H1 (cell line): ENCODE results near the gene PAFAH1B1. TPM values are rescaled to one million over a fixed set of nuclear protein-coding genes. Genes with fewer than 3 reads are reported as not detected.
A peak's percentile ranks its signal among the peaks of the same experiment; 100 is the strongest.

Source experiments
- CTCF ChIA-PET: fragments of 300-600 bp; sonication (Branson Sonifier 250); formaldehyde crosslinking; loops from one replicate; lab custom pipeline; 2021; ENCODE audit not compliant: partially characterized antibody; lab: Charles Lee
- POLR2A ChIA-PET: fragments of 300-600 bp; sonication (Branson Sonifier 250); formaldehyde crosslinking; loops from one replicate; lab custom pipeline; 2021; ENCODE audit warnings: inconsistent platforms; ENCODE audit not compliant: partially characterized antibody; lab: Charles Lee
- DNase-seq, 2 experiments: peaks; one replicate each; pipeline versions ENCODE4 v3.0.0 to v3.0.0-alpha.2; 2010 to 2022; ENCODE audit warnings: low spot score in 2 of 2, low read depth in 1 of 2, mixed read lengths in 1 of 2
- FAIRE-seq: peaks from 2 replicates; lab custom pipeline; 2011; peaks lifted over from hg19 to GRCh38; lab: Jason Lieb, UNC
- H2AFZ ChIP-seq: 2 replicates; pipeline ENCODE4 v1.8.1; 2012; ENCODE audit warnings: low read length, inconsistent platforms
- H2AK5ac ChIP-seq: 2 replicates; pipeline ENCODE4 v1.6.1; 2013; ENCODE audit warnings: low read depth, low read length
- H2BK120ac ChIP-seq: replicated peaks from 2 replicates; pipeline ENCODE3; 2013; ENCODE audit warnings: low read depth, low read length, inconsistent platforms
- H2BK12ac ChIP-seq: 2 replicates; pipeline ENCODE4 v1.6.1; 2013; ENCODE audit warnings: low read depth, low read length
- H2BK15ac ChIP-seq: 2 replicates; pipeline ENCODE4 v1.6.1; 2013; ENCODE audit warnings: low read length
- H2BK20ac ChIP-seq: 2 replicates; pipeline ENCODE4 v1.6.1; 2013; ENCODE audit warnings: low read length
- H2BK5ac ChIP-seq: 2 replicates; pipeline ENCODE4 v1.6.1; 2013; ENCODE audit warnings: low read depth, low read length
- H3K14ac ChIP-seq: 2 replicates; pipeline ENCODE4 v1.6.1; 2013; ENCODE audit warnings: inconsistent platforms; ENCODE audit not compliant: insufficient read length
- H3K18ac ChIP-seq: 2 replicates; pipeline ENCODE4 v1.6.1; 2013; ENCODE audit warnings: low read length; ENCODE audit errors: extremely low read depth
- H3K23ac ChIP-seq: 2 replicates; pipeline ENCODE4 v1.6.1; 2013; ENCODE audit warnings: inconsistent platforms; ENCODE audit not compliant: insufficient read length
- H3K23me2 ChIP-seq: 2 replicates; pipeline ENCODE4 v1.6.1; 2013; ENCODE audit warnings: low read depth, low read length
- H3K27ac ChIP-seq: 2 replicates; pipeline ENCODE4 v1.6.1; 2011; ENCODE audit warnings: low read depth, low read length, inconsistent platforms
- H3K27me3 ChIP-seq, 4 experiments: replicated peaks in 1 of 4; 1 replicate in 1 of 4; 2 replicates in 3 of 4; pipeline versions ENCODE4 v1.6.1 to v1.8.1; 2011 to 2013; ENCODE audit warnings: low read length in 3 of 4, mild to moderate bottlenecking in 3 of 4, inconsistent platforms in 2 of 4, mixed read lengths in 2 of 4, moderate library complexity in 1 of 4; ENCODE audit not compliant: control insufficient read depth in 3 of 4, insufficient read depth in 3 of 4; ENCODE audit errors: extremely low read depth in 1 of 4
- H3K36me3 ChIP-seq, 4 experiments: 2 replicates each; pipeline versions ENCODE4 v1.6.1 to v1.8.1; 2011 to 2013; ENCODE audit warnings: mild to moderate bottlenecking in 4 of 4, low read length in 3 of 4, moderate library complexity in 2 of 4, control low read depth in 1 of 4, inconsistent platforms in 1 of 4; ENCODE audit not compliant: insufficient read depth in 4 of 4, control insufficient read depth in 2 of 4
- H3K4ac ChIP-seq: replicated peaks from 2 replicates; pipeline ENCODE3; 2013; ENCODE audit warnings: low read length, low read depth, mixed read lengths, inconsistent platforms; ENCODE audit not compliant: insufficient read length
- H3K4me1 ChIP-seq, 4 experiments: replicated peaks in 1 of 4; 1 replicate in 1 of 4; 2 replicates in 3 of 4; pipeline versions ENCODE4 v1.6.1 to v1.8.1; 2011 to 2013; ENCODE audit warnings: low read length in 3 of 4, inconsistent platforms in 2 of 4, mixed read lengths in 1 of 4; ENCODE audit not compliant: insufficient read depth in 4 of 4, control insufficient read depth in 3 of 4
- H3K4me2 ChIP-seq, 2 experiments: 2 replicates each; pipeline versions ENCODE4 v1.6.1 to v1.8.1; 2011 to 2013; ENCODE audit warnings: low read depth in 2 of 2, low read length in 2 of 2, control low read depth in 1 of 2, inconsistent platforms in 1 of 2, mild to moderate bottlenecking in 1 of 2; ENCODE audit not compliant: insufficient read depth in 1 of 2
- H3K4me3 ChIP-seq, 4 experiments: fragments of 200-600, 300-600 bp in 1 of 4; sonication (generic), shearing (Covaris generic), sonication (Bioruptor Twin) in 1 of 4; 2 replicates each; pipeline versions ENCODE4 v1.5.1 to v1.8.1; 2011 to 2016; ENCODE audit warnings: low read length in 4 of 4, low read depth in 3 of 4, control low read depth in 2 of 4, inconsistent platforms in 2 of 4, mild to moderate bottlenecking in 2 of 4, mixed read lengths in 1 of 4, moderate library complexity in 1 of 4; ENCODE audit not compliant: insufficient read depth in 2 of 4; ENCODE audit errors: extremely low read depth in 1 of 4
- H3K56ac ChIP-seq: replicated peaks from 2 replicates; pipeline ENCODE3; 2013; ENCODE audit warnings: low read depth, mild to moderate bottlenecking, mixed read lengths, low read length, inconsistent platforms; ENCODE audit not compliant: insufficient read length
- H3K79me1 ChIP-seq: 2 replicates; pipeline ENCODE4 v1.6.1; 2013; ENCODE audit warnings: low read depth, low read length, control low read depth
- H3K79me2 ChIP-seq, 2 experiments: 2 replicates each; pipeline versions ENCODE4 v1.6.1 to v1.8.1; 2012 to 2013; ENCODE audit warnings: low read length in 2 of 2, mild to moderate bottlenecking in 2 of 2, inconsistent platforms in 1 of 2; ENCODE audit not compliant: insufficient read depth in 2 of 2, control insufficient read depth in 1 of 2
- H3K9ac ChIP-seq, 4 experiments: replicated peaks in 1 of 4; 1 replicate in 1 of 4; 2 replicates in 3 of 4; pipeline versions ENCODE4 v1.6.1 to v1.8.1; 2011 to 2013; ENCODE audit warnings: low read depth in 3 of 4, low read length in 3 of 4, control low read depth in 2 of 4, mild to moderate bottlenecking in 2 of 4, moderate library complexity in 2 of 4, inconsistent platforms in 1 of 4; ENCODE audit errors: extremely low read depth in 1 of 4
- H3K9me3 ChIP-seq, 2 experiments: 2 replicates each; pipeline versions ENCODE4 v1.6.1 to v1.8.1; 2012 to 2013; ENCODE audit warnings: mild to moderate bottlenecking in 2 of 2, moderate library complexity in 2 of 2, control low read depth in 1 of 2, inconsistent platforms in 1 of 2, low read depth in 1 of 2, low read length in 1 of 2, mixed read lengths in 1 of 2; ENCODE audit not compliant: insufficient read depth in 2 of 2
- H4K20me1 ChIP-seq, 2 experiments: replicated peaks in 1 of 2; 2 replicates each; pipeline versions ENCODE3 to v1.8.1; 2011 to 2013; ENCODE audit warnings: inconsistent platforms in 2 of 2, low read length in 2 of 2, mild to moderate bottlenecking in 1 of 2; ENCODE audit not compliant: insufficient read depth in 2 of 2, control insufficient read depth in 1 of 2
- H4K5ac ChIP-seq: 2 replicates; pipeline ENCODE4 v1.6.1; 2013; ENCODE audit warnings: low read length, low read depth, mixed read lengths, inconsistent platforms; ENCODE audit not compliant: insufficient read length
- H4K8ac ChIP-seq: 2 replicates; pipeline ENCODE4 v1.8.0; 2013; ENCODE audit warnings: mild to moderate bottlenecking, moderate library complexity, low read length, inconsistent platforms; ENCODE audit not compliant: insufficient read depth; ENCODE audit errors: extremely low read depth
- H4K91ac ChIP-seq: replicated peaks from 2 replicates; pipeline ENCODE3; 2013; ENCODE audit warnings: low read length, mixed read lengths, inconsistent platforms; ENCODE audit not compliant: insufficient read length
- CTBP2 ChIP-seq: IDR thresholded peaks from 2 replicates; pipeline ENCODE4 v1.7.0; 2011; ENCODE audit warnings: borderline replicate concordance, mild to moderate bottlenecking, moderate library complexity, mixed read lengths, low read length; ENCODE audit not compliant: insufficient read depth, insufficient read length
- KDM4A ChIP-seq: IDR thresholded peaks from one replicate; pipeline ENCODE4 v1.7.1; 2012; ENCODE audit warnings: low read depth, mild to moderate bottlenecking, moderate library complexity, low read length, inconsistent platforms; ENCODE audit not compliant: severe bottlenecking
- NRF1 ChIP-seq: IDR thresholded peaks from 2 replicates; pipeline ENCODE4 v1.6.1; 2011; ENCODE audit warnings: mild to moderate bottlenecking, low read depth, low read length, improper control_type of control experiment
- RFX5 ChIP-seq: IDR thresholded peaks from 2 replicates; pipeline ENCODE4 v1.6.1; 2011; ENCODE audit warnings: low read depth, low read length, improper control_type of control experiment, borderline replicate concordance
- SP1 ChIP-seq: IDR thresholded peaks from 2 replicates; pipeline ENCODE4 v1.6.1; 2011; ENCODE audit warnings: low read depth, low read length
- SUZ12 ChIP-seq: fragments of 200-600 bp; sonication (generic); IDR thresholded peaks from 2 replicates; pipeline ENCODE4 v1.6.1; 2012; ENCODE audit warnings: mild to moderate bottlenecking, inconsistent platforms, low read length, moderate library complexity, mixed read lengths
- WGBS, 2 experiments: shearing (Covaris generic) in 1 of 2; methylation state at CpG; one replicate each; pipeline versions ENCODE4 v1.1.6 to v1.1.7; 2013 to 2015; ENCODE audit warnings: low lambda C conversion rate in 2 of 2, mixed read lengths in 2 of 2, inconsistent platforms in 1 of 2, low coverage in 1 of 2, missing lambda C conversion rate in 1 of 2; ENCODE audit not compliant: insufficient replicate concordance in 2 of 2, insufficient coverage in 1 of 2, insufficient read length in 1 of 2; ENCODE audit errors: extremely low coverage in 1 of 2, missing lambda C conversion rate in 1 of 2; 5-methylcytosine and 5-hydroxymethylcytosine counted together
- polyA plus RNA-seq, 7 experiments: library from polyadenylated mRNA; depleted of rRNA in 3 of 7; stranded (reverse) in 5 of 7; unstranded in 2 of 7; fragments of >200 nt in 5 of 7; fragments of 200-250 nt in 2 of 7; gene quantifications; 1 replicate in 5 of 7; 2 replicates in 1 of 7; 4 replicates in 1 of 7; pipeline versions ENCODE4 v1.2.1 to v1.2.3, GENCODE V29; 2011 to 2013; ENCODE audit warnings: missing spikeins in 2 of 7, mixed read lengths in 2 of 7
- total RNA-seq: library from RNA; stranded (reverse); fragmentation: NEBNext Ultra II Directional; extraction: Animal tissue kit (Norgen Biotek cat#: 25700); gene quantifications from 2 replicates; pipeline ENCODE4 v1.2.1, GENCODE V29; 2021
- TF ChIP-seq, protein P1 (sequence below): IDR thresholded peaks from 2 replicates; pipeline ENCODE4 v1.6.1; 2012; ENCODE audit warnings: inconsistent platforms

Gene PAFAH1B1
- total and polyA plus RNA-seq, 2 of the 8 experiments (the other 6 are each of a cell fraction or from before 2014, with no cell fraction given) = 42.0 to 152 TPM

DNA sequence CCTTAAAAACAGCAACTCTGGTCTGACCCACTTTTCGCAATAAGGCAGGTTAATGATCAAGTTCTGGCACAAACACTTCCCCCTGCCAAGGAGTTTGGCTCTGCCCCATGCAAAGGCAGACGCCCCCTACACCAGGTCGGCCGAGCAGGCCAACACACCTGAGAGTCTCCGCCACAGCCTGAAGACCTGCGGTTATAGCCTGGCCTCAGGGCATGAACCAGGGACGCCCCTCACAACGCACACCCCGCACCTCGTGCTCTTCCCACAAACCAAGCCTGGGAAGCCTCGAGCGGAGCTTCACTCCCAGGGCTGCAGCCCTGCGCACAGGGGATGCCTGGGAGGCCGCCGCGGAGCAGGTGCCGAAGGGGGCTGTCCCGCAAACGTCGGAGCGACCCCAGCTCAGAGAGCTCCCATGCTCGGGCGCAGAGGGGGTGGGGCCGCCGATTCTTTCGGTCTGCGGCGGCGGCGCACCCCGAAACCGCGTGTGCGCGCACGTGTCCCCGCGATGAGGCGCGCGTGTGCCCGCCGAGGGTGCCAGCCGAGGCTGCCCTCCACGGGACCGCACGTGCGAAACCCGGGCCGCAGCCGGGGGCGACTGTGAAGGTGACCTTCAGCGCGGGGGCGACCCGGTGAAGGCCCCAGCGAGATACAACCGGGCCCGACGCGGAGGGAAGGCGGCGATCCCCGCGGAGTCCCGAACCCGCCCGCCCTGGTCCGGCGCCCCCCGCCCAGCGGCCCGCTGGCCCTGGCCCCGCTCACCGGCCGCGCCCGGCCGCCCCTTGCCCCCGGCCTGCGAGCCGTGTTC, 117.6 kb downstream of the PAFAH1B1 start:
- no peak overlapping the region; the same call in 1 of the 2 replicates for H2BK5ac ChIP-seq
- H3K36me3 ChIP-seq = no peaks in the 10 kb centered on the region
- DNase-seq = no peak
- ChIA-PET CTCF (interaction anchor here (0.9 to 5.8 kb wide), 3 partner anchors 11 to 75 kb away, joined by 3 to 62 read pairs (median 7); no protein-coding TSS in a partner anchor), POLR2A (interaction anchor here (0.7 to 3.0 kb wide), 14 partner anchors 9 to 374 kb away, joined by 3 to 16 read pairs (median 6); partner anchors contain the start of genes MNT and TSR1)
- no peak overlapping the region; the same call in none of the 2 replicates for H3K18ac ChIP-seq
- H4K91ac ChIP-seq = no peak overlapping the region
- H2BK20ac ChIP-seq = no peak overlapping the region
- H3K4ac ChIP-seq = no peak overlapping the region
- peaks cover 4 to 35% (median 24%) of the 10 kb centered on the region in 4 experiments for H3K4me1 ChIP-seq
- peaks cover 0 to 9% (median 6%) of the 10 kb centered on the region in 4 experiments; a peak in 5 of 7 replicates for H3K27me3 ChIP-seq
- peak overlapping the region; percentile 85 to 90 for H3K4me2 ChIP-seq
- H4K8ac ChIP-seq = peak overlapping the region; percentile 92
- no peak overlapping the region for H2AFZ ChIP-seq
- peak overlapping the region; percentile 59 to 66 (median 62) for H3K4me3 ChIP-seq
- H4K20me1 ChIP-seq = peaks cover 10 to 12% of the 10 kb centered on the region in 2 experiments
- H2AK5ac ChIP-seq = no peak overlapping the region
- H2BK15ac ChIP-seq = peak overlapping the region; percentile 40; the same call in 1 of the 2 replicates
- H4K5ac ChIP-seq = no peak overlapping the region
- no peak for FAIRE-seq
- H3K9me3 ChIP-seq = no peaks in the 10 kb centered on the region
- H3K56ac ChIP-seq = no peak overlapping the region
- H3K23me2 ChIP-seq = peaks cover 7% of the 10 kb centered on the region; the same call in 1 of the 2 replicates
- no peak overlapping the region for H3K14ac ChIP-seq
- 0 out of 2 replicates have a peak overlapping the region, but pooled peaks have one; percentile 27 for H2BK12ac ChIP-seq
- H2BK120ac ChIP-seq = no peak overlapping the region
- H3K79me1 ChIP-seq = peaks cover 12% of the 10 kb centered on the region
- H3K9ac ChIP-seq = peak overlapping the region; percentile 15 to 67 (median 58); a peak in 6 of 7 replicates
- WGBS, 2 experiments = 5% methylated on average over 46 of the region's 82 CpGs; no CpG with 5 or more reads in 1 of the 2 experiments
- H3K27ac ChIP-seq = no peak overlapping the region
- H3K79me2 ChIP-seq = peaks cover 21 to 49% of the 10 kb centered on the region in 2 experiments; a peak in 3 of 4 replicates
- no peak overlapping the region for H3K23ac ChIP-seq
- no peak for TF ChIP-seq SUZ12
- TF ChIP-seq NRF1 = no peak
- no peak for TF ChIP-seq SP1
- no peak for TF ChIP-seq RFX5
- peak; percentile 63 for TF ChIP-seq KDM4A
- TF ChIP-seq CTBP2 = no peak
- TF ChIP-seq, protein P1, sequence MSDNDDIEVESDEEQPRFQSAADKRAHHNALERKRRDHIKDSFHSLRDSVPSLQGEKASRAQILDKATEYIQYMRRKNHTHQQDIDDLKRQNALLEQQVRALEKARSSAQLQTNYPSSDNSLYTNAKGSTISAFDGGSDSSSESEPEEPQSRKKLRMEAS = peak; percentile 94
